ENCODE measurements around the gene RHOBTB1.

GRCh38 chr10:60853637-60854036 is 90.3 kb downstream of the RHOBTB1 start:
- no peak for TF ChIP-seq CTCF (conservative IDR thresholded peaks at IDR 0.05 in 1 of 2, IDR thresholded peaks at IDR 0.05 in 1 of 2; ENCODE audit: low read depth in 1 of 2, low read length in 2 of 2)
- TF ChIP-seq EZH2 (IDR thresholded peaks at IDR 0.05; ENCODE audit: low read length, missing control alignments), result no peak
